ENCODE measurements around the gene CHCHD6.
A peak's percentile ranks its signal among the peaks of the same experiment; 100 is the strongest.
"Not testable (repeated sequence)": the region's sequence is repeated elsewhere in the genome, so short reads cannot be mapped to it uniquely, and the experiment has no call there.

CHCHD6 gene

DNA sequence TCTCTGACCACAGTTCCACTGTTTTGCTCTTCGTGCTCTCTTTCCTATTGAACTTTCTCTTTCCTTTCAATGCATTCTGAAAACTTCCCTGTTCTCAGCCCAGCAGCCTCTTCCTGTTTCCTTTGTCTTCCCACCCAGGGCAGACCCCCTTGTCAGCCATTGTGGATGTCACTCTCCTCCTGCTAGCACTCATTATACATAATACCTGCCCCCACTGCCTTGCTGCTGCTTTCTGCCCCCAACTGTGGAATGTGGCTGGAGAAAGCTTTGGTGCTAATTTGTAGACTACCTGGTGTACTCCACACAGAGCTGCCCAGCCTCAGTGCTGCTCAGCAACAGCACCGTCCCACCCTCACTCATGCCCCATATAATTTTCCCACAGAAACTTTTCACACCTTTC, 80.2 kb downstream of the CHCHD6 start:
- no peak for DNase-seq (ENCODE audit: low read depth)
- TF ChIP-seq, protein P1, sequence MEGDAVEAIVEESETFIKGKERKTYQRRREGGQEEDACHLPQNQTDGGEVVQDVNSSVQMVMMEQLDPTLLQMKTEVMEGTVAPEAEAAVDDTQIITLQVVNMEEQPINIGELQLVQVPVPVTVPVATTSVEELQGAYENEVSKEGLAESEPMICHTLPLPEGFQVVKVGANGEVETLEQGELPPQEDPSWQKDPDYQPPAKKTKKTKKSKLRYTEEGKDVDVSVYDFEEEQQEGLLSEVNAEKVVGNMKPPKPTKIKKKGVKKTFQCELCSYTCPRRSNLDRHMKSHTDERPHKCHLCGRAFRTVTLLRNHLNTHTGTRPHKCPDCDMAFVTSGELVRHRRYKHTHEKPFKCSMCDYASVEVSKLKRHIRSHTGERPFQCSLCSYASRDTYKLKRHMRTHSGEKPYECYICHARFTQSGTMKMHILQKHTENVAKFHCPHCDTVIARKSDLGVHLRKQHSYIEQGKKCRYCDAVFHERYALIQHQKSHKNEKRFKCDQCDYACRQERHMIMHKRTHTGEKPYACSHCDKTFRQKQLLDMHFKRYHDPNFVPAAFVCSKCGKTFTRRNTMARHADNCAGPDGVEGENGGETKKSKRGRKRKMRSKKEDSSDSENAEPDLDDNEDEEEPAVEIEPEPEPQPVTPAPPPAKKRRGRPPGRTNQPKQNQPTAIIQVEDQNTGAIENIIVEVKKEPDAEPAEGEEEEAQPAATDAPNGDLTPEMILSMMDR (conservative IDR thresholded peaks at IDR 0.05; ENCODE audit: control insufficient read depth, insufficient read depth, low read depth, low read length): no peak
- no peak overlapping the region for H3K4me3 ChIP-seq (ENCODE audit: control insufficient read depth, low read depth, low read length)

DNA sequence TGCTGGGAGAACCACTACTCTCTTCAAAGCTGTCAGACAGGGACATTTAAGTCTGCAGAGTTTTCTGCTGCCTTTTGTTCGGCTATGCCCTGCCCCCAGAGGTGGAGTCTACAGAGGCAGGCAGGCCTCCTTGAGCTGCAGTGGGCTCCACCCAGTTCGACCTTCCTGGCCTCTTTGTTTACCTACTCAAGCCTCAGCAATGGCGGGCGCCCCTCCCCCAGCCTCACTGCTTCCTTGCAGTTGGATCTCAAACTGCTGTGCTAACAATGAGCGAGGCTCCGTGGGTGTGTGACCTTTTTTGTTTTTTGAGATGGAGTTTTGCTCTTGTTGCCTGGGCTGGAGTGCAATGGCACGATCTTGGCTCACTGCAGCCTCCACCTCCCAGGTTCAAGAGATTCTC, 87.3 kb downstream of the CHCHD6 start:
- not testable (repeated sequence) for DNase-seq (ENCODE audit: low read depth); H3K4me3 ChIP-seq (ENCODE audit: control insufficient read depth, low read depth, low read length)

DNA sequence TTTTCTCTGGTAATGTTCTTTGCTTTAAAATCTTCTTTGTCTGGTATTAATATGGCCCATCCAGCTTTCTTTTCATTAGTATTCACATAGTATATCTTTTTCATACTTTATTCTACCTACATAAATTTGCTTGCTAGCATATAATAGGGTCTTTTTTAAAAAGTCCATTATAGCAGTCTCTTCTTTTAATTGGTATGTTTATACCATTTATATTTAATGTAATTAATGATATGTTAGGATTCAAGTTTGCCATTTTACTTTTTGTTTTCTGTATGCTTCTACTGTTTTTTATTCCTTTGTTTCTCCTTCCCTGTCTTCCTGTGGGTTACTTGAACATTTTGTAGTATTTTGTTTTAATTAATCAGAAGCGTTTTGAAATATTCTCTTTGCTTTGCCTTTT, 89.0 kb downstream of the CHCHD6 start:
- no peak for DNase-seq (ENCODE audit: low read depth)
- no peak overlapping the region for H3K4me3 ChIP-seq (ENCODE audit: control insufficient read depth, low read depth, low read length)
- TF ChIP-seq, protein P1 (conservative IDR thresholded peaks at IDR 0.05; ENCODE audit: control insufficient read depth, insufficient read depth, low read depth, low read length): no peak

DNA sequence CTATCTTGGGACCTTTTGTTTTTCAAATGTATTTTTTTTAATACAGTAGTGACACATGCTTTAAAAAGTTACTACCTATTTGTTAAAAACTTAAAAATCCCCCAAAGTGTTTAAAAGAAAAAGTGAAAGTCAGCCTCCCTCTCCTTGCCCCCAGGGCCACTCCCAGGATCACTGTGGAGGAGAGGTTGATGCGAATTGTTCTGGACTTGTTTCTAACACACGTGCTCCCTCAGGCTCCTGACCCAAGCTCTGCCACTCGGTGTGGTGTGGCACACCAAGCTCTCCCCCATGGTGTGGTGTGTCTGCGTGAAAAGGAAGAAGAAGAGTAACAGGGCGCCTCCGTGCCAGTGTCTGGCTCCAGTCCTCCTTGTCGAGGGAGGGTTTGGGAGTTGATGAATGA, 93.5 kb downstream of the CHCHD6 start:
- no peak overlapping the region for H3K4me3 ChIP-seq (ENCODE audit: control insufficient read depth, low read depth, low read length)
- TF ChIP-seq, protein P1 (conservative IDR thresholded peaks at IDR 0.05; ENCODE audit: control insufficient read depth, insufficient read depth, low read depth, low read length): no peak
- no peak for DNase-seq (ENCODE audit: low read depth)

DNA sequence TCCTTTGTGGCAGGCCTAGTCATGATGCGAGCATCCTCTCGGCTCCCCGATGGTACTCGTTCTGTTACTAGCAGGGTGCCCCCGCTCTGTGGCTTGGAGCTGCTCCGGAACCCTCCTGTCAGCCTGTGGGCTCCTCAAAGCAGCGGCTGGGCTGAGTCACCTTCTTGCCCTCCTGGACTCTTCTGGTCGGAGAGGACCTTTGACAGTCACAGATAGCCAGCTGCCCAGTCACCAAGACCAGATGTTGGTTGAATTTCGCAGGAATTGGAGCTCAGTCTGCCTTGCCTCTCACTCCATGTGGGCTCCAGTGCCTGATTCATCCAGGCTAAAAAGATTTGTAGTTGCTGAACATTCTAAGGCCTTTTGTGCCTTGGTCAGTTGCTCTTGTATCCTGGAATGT, 94.5 kb downstream of the CHCHD6 start:
- TF ChIP-seq, protein P1 (conservative IDR thresholded peaks at IDR 0.05; ENCODE audit: control insufficient read depth, insufficient read depth, low read depth, low read length): no peak
- DNase-seq (ENCODE audit: low read depth): peak; percentile 49
- no peak overlapping the region for H3K4me3 ChIP-seq (ENCODE audit: control insufficient read depth, low read depth, low read length)

DNA sequence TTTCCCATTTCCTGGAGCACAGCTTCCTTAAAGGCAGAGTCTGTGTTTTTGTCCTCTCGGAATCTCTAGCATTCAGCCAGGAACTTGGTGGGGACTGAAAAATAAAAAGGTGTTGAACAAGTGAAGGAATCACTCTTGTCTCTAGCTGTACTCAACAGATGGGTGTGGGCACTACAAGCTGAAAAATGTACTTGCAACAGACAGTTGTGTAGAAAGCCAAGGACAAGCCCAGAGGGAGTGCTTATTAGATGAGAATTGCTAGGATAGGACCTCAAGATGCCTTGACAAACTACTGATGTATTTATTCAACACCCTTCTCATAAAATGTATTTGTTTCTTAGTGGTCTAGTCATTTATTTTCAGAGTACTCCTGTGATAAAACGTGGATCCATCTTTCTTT, 95.1 kb downstream of the CHCHD6 start:
- no peak overlapping the region for H3K4me3 ChIP-seq (ENCODE audit: control insufficient read depth, low read depth, low read length)
- no peak for DNase-seq (ENCODE audit: low read depth)
- TF ChIP-seq, protein P1 (conservative IDR thresholded peaks at IDR 0.05; ENCODE audit: control insufficient read depth, insufficient read depth, low read depth, low read length): no peak

DNA sequence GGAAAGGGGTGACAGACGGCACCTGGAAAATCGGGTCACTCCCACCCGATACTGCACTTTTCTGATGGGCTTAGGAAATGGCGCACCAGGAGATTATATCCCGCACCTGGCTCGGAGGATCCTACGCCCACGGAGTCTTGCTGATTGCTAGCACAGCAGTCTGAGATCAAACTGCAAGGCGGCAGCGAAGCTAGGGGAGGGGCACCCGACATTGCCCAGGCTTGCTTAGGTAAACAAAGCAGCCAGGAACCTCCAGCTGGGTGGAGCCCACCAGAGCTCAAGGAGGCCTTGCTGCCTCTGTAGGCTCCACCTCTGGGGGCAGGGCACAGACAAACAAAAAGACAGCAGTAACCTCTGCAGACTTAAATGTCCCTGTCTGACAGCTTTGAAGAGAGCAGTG, 97.3 kb downstream of the CHCHD6 start:
- H3K4me3 ChIP-seq (ENCODE audit: control insufficient read depth, low read depth, low read length); DNase-seq (ENCODE audit: low read depth): not testable (repeated sequence)

DNA sequence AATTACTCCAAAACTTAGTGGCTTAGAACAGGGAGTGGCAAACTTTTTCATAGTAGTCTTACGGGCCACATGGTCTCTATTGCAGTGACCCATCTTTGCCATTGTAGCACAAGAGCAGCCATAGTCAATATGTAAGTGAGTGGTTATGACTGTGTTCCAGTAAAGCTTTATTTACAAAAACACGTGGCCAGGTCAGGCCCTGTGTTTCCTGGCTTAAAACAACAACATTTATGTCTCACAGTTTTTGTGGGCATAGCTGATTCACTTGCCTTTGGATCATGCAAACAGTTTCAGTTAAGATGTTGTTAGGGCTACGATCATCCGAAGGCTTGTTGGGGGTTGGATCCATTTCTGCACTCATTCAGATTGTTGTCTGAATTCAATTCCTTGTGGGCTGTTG, 103.8 kb downstream of the CHCHD6 start:
- no peak overlapping the region for H3K4me3 ChIP-seq (ENCODE audit: control insufficient read depth, low read depth, low read length)
- TF ChIP-seq, protein P1 (conservative IDR thresholded peaks at IDR 0.05; ENCODE audit: control insufficient read depth, insufficient read depth, low read depth, low read length): no peak
- peak; percentile 64 for DNase-seq (ENCODE audit: low read depth)
